Transverse colon (tissue), 4 donors: ENCODE results near the gene DCLRE1C.

ENCODE experiments used
- CTCF ChIP-seq, 5 experiments: fragments of 200-600 bp in 3 of 5; fragments of 450-650 bp in 2 of 5; sonication (generic) in 3 of 5; IDR thresholded peaks; 1 replicate in 2 of 5; 2 replicates in 3 of 5; pipeline ENCODE4 v1.5.1; 2016 to 2017; ENCODE audit warnings: antibody characterized with exemption in 5 of 5, inconsistent platforms in 3 of 5, mild to moderate bottlenecking in 2 of 5, moderate library complexity in 1 of 5
- EP300 ChIP-seq: sonication (generic); formaldehyde crosslinking; IDR thresholded peaks from one replicate; pipeline ENCODE4 v1.6.1; 2017; ENCODE audit warnings: antibody characterized with exemption, low read depth
- POLR2A ChIP-seq: fragments of 450-650 bp; IDR thresholded peaks from one replicate; pipeline ENCODE4 v1.6.1; 2016; ENCODE audit warnings: antibody characterized with exemption, mild to moderate bottlenecking, moderate library complexity
- POLR2AphosphoS5 ChIP-seq, 3 donors: sonication (generic); formaldehyde crosslinking; IDR thresholded peaks; one replicate each; pipeline ENCODE4 v1.6.1; 2016; ENCODE audit warnings: antibody characterized with exemption in 3 of 3

- TF ChIP-seq CTCF (IDR thresholded peaks at IDR 0.05) (no peak), POLR2A (no peak), POLR2AphosphoS5 (IDR thresholded peaks at IDR 0.05) (no peak), EP300 (no peak)
These were observed 42.2 kb upstream of the DCLRE1C start for GRCh38 chr10:14995964-14996565.
